PC-9 (cell line): ENCODE results near the gene ZNF221. TPM values are rescaled to one million over a fixed set of nuclear protein-coding genes. Genes with fewer than 3 reads are reported as not detected.

Experiments used
- BruUV-seq: library from RNA; stranded (reverse); fragments of 400-500 nt; replicated peaks from 2 replicates; lab custom pipeline; 2021; lab: Mats Ljungman, UMichigan
- CTCF ChIA-PET: fragments of 300-600 bp; sonication (Branson Sonifier 250); formaldehyde crosslinking; loops from one replicate; lab custom pipeline; 2022; ENCODE audit warnings: antibody characterized with exemption; lab: Charles Lee
- POLR2A ChIA-PET: fragments of 300-600 bp; sonication (Branson Sonifier 250); formaldehyde crosslinking; loops from one replicate; lab custom pipeline; 2022; ENCODE audit warnings: antibody characterized with exemption; ENCODE audit not compliant: unreplicated experiment; lab: Charles Lee
- DNase-seq, 2 experiments: peaks; one replicate each; pipeline versions ENCODE4 v3.0.0 to v3.0.0-alpha.2; 2015 to 2022; ENCODE audit warnings: mixed read lengths in 1 of 2
- H2AFZ ChIP-seq: fragments of 200-600 bp; sonication (generic); 2 replicates; pipeline ENCODE4 v1.8.1; 2017; ENCODE audit warnings: antibody characterized with exemption
- H3F3A ChIP-seq: fragments of 200-600 bp; sonication (generic); 2 replicates; pipeline ENCODE4 v1.8.1; 2017; ENCODE audit warnings: antibody characterized with exemption, mild to moderate bottlenecking, low read depth; ENCODE audit not compliant: insufficient read depth
- H3K27ac ChIP-seq: fragments of 200-600 bp; sonication (generic); 2 replicates; pipeline ENCODE4 v1.6.1; 2016; ENCODE audit warnings: mixed run types
- H3K27me3 ChIP-seq: fragments of 200-600 bp; sonication (generic); 2 replicates; pipeline ENCODE4 v1.6.1; 2016; ENCODE audit warnings: low read depth, mixed run types; ENCODE audit not compliant: insufficient read depth
- H3K36me3 ChIP-seq: fragments of 200-600 bp; sonication (generic); 2 replicates; pipeline ENCODE4 v1.6.1; 2016; ENCODE audit warnings: low read depth, mixed run types
- H3K4me1 ChIP-seq: fragments of 200-600 bp; sonication (generic); replicated peaks from 2 replicates; pipeline ENCODE4 v1.6.1; 2016; ENCODE audit warnings: mixed run types; ENCODE audit not compliant: insufficient read depth
- H3K4me2 ChIP-seq: fragments of 200-600 bp; sonication (generic); 2 replicates; pipeline ENCODE4 v1.6.1; 2017; ENCODE audit warnings: mixed run types
- H3K4me3 ChIP-seq: fragments of 200-600 bp; sonication (generic); 2 replicates; pipeline ENCODE4 v1.6.1; 2016; ENCODE audit warnings: mixed run types
- H3K79me2 ChIP-seq: fragments of 200-600 bp; sonication (generic); 2 replicates; pipeline ENCODE4 v1.6.1; 2017; ENCODE audit warnings: low read depth, mixed run types
- H3K9me2 ChIP-seq: fragments of 200-600 bp; sonication (generic); 2 replicates; pipeline ENCODE4 v1.8.1; 2017; ENCODE audit warnings: mild to moderate bottlenecking; ENCODE audit not compliant: insufficient read depth
- H3K9me3 ChIP-seq: fragments of 200-600 bp; sonication (generic); 2 replicates; pipeline ENCODE4 v1.8.1; 2016; ENCODE audit warnings: low read depth; ENCODE audit not compliant: insufficient read depth
- H4K20me1 ChIP-seq: fragments of 200-600 bp; sonication (generic); 2 replicates; pipeline ENCODE4 v1.8.1; 2017; ENCODE audit not compliant: insufficient read depth
- EZH2 ChIP-seq: fragments of 200-600 bp; sonication (generic); IDR thresholded peaks from 2 replicates; pipeline ENCODE4 v1.8.0; 2017; ENCODE audit warnings: antibody characterized with exemption, low read depth
- intact Hi-C: fragments of 100-400 bp; cut with micrococcal nuclease; formaldehyde crosslinking; loops from one replicate; pipeline ENCODE4 v1.10.0; 2022; ENCODE audit not compliant: unreplicated experiment
- total RNA-seq: library from RNA; stranded (reverse); gene quantifications from 2 replicates; pipeline ENCODE4 v1.2.3, GENCODE V29; 2021
- TF ChIP-seq, protein P1 (sequence below): fragments of 200-600 bp; sonication (generic); conservative IDR thresholded peaks from 2 replicates; pipeline ENCODE4 v1.6.1; 2017; ENCODE audit warnings: mixed run types, antibody characterized with exemption, mild to moderate bottlenecking, moderate library complexity

The ZNF221 gene
- total RNA-seq, 1 experiment from 2014 or later, result 1.7 TPM

- BruUV-seq, result no TSS peak
- peaks cover 61% of the 10 kb centered on the region for H3K36me3 ChIP-seq
Measured at GRCh38 chr19:43914051-43914450, 37.0 kb upstream of the ZNF221 start.

DNA sequence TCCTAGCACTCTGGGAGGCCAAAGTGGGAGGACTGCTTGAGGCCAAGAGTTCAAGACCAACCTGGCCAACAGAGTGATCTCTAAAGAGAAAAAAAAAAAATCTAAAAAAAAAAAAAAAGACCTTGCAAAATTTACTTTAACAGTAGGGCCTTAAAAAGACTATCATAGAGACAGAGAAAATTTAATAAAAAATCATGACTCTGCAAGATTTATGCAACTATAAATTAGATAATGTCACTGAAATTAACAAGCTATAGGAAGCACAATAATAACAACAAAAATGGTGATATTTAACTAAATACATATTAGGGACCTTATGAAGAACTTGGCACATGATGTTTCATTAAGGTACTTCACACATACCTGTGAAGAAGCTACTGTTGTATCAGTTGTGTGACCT, 27.2 kb upstream of the ZNF221 start:
- POLR2A ChIA-PET, result no interaction called here
- DNase-seq, result no peak
- no peaks in the 10 kb centered on the region for H4K20me1 ChIP-seq
- H3K9me3 ChIP-seq, result peaks cover 7% of the 10 kb centered on the region; the same call in 1 of the 2 replicates
- H3K4me1 ChIP-seq, result no peaks in the 10 kb centered on the region
- no peak overlapping the region for H2AFZ ChIP-seq
- H3K79me2 ChIP-seq, result no peaks in the 10 kb centered on the region
- TF ChIP-seq, protein P1, sequence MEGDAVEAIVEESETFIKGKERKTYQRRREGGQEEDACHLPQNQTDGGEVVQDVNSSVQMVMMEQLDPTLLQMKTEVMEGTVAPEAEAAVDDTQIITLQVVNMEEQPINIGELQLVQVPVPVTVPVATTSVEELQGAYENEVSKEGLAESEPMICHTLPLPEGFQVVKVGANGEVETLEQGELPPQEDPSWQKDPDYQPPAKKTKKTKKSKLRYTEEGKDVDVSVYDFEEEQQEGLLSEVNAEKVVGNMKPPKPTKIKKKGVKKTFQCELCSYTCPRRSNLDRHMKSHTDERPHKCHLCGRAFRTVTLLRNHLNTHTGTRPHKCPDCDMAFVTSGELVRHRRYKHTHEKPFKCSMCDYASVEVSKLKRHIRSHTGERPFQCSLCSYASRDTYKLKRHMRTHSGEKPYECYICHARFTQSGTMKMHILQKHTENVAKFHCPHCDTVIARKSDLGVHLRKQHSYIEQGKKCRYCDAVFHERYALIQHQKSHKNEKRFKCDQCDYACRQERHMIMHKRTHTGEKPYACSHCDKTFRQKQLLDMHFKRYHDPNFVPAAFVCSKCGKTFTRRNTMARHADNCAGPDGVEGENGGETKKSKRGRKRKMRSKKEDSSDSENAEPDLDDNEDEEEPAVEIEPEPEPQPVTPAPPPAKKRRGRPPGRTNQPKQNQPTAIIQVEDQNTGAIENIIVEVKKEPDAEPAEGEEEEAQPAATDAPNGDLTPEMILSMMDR, result no peak
- no peak for TF ChIP-seq EZH2
- H3K27me3 ChIP-seq, result no peaks in the 10 kb centered on the region
- no peak overlapping the region for H3K27ac ChIP-seq
- H3K4me2 ChIP-seq, result no peak overlapping the region
- no peaks in the 10 kb centered on the region; the same call in 1 of the 2 replicates for H3F3A ChIP-seq
- peaks cover 35% of the 10 kb centered on the region for H3K36me3 ChIP-seq
- no peak overlapping the region for H3K4me3 ChIP-seq
- no peaks in the 10 kb centered on the region for H3K9me2 ChIP-seq
- CTCF ChIA-PET, result no interaction called here
- intact Hi-C loops, result no loop called here
- BruUV-seq, result no TSS peak

More at GRCh38 chr19:43914051-43914450, 37.0 kb upstream of the ZNF221 start:
- DNase-seq, result no peak
- peaks cover 65% of the 10 kb centered on the region for H3K9me3 ChIP-seq
- H3K9me2 ChIP-seq, result no peaks in the 10 kb centered on the region
- ChIA-PET CTCF (no interaction called here), POLR2A (no interaction called here)
- TF ChIP-seq EZH2, result no peak
- TF ChIP-seq, protein P1, result no peak
- no peaks in the 10 kb centered on the region for H3K4me1 ChIP-seq
- no peaks in the 10 kb centered on the region for H3F3A ChIP-seq
- H3K79me2 ChIP-seq, result no peaks in the 10 kb centered on the region
- H3K4me3 ChIP-seq, result no peak overlapping the region
- no peak overlapping the region for H3K27ac ChIP-seq
- intact Hi-C loops, result no loop called here
- H2AFZ ChIP-seq, result no peak overlapping the region
- no peaks in the 10 kb centered on the region for H3K27me3 ChIP-seq
- H3K4me2 ChIP-seq, result no peak overlapping the region
- no peaks in the 10 kb centered on the region for H4K20me1 ChIP-seq

DNA sequence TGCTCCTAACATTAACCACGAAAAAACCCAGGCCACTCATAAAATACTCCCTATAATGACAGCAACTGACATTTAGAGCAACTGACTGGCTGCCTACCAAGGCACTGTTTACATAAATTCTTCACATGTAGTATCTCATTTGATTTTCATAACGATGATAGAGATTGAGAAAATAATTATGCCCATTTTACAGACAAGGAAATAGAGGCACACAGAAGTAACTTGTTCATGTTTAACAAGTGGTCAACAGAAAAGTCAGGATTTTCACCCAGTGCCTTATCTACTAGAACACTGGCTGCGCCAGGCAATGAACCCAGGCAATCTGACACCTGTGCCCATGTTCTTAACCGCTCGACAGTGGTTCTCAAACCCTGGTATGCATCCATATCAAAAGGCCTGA, 22.2 kb upstream of the ZNF221 start:
- H3K4me3 ChIP-seq, result no peak overlapping the region
- 0 out of 2 replicates have a peak, but pooled peaks cover 3% of the 10 kb centered on the region for H3K79me2 ChIP-seq
- POLR2A ChIA-PET, result no interaction called here
- peaks cover 6% of the 10 kb centered on the region for H3K4me1 ChIP-seq
- CTCF ChIA-PET, result no interaction called here
- H3F3A ChIP-seq, result peaks cover under 1% of the 10 kb centered on the region
- DNase-seq, result no peak
- no peak overlapping the region for H2AFZ ChIP-seq
- TF ChIP-seq, protein P1, result no peak
- TF ChIP-seq EZH2, result no peak
- no peaks in the 10 kb centered on the region for H4K20me1 ChIP-seq
- no peak overlapping the region for H3K4me2 ChIP-seq
- H3K27ac ChIP-seq, result no peak overlapping the region
- intact Hi-C loops, result no loop called here
- no peaks in the 10 kb centered on the region for H3K27me3 ChIP-seq
- H3K9me3 ChIP-seq, result no peaks in the 10 kb centered on the region
- no TSS peak for BruUV-seq
- H3K9me2 ChIP-seq, result no peaks in the 10 kb centered on the region
- peaks cover 40% of the 10 kb centered on the region for H3K36me3 ChIP-seq
